GM18951 (cell line): ENCODE results near the gene KIF26A.

Experiments
- POLR2A ChIP-seq: IDR thresholded peaks from 4 replicates; pipeline ENCODE4 v1.6.1; 2011; ENCODE audit warnings: mild to moderate bottlenecking; ENCODE audit not compliant: insufficient read length, insufficient read depth; ENCODE audit errors: extremely low read depth
- in situ Hi-C: fragments of 300-500 bp; cut with MboI; formaldehyde crosslinking; loops from one replicate; pipeline ENCODE4 v1.12.0; 2022; ENCODE audit warnings: low sequenced_read_pairs, mixed read lengths, inconsistent platforms; ENCODE audit not compliant: unreplicated experiment

The KIF26A gene

GRCh38 chr14:104138098-104138717 lies at the start of gene KIF26A:
TSS of gene KIF26A (plus strand) at chr14:104138587. CDS start at chr14:104138723, 136 bp downstream.
- in situ Hi-C loops, result no loop called here

GRCh38 chr14:104090071-104090748 lies 48.2 kb upstream of the KIF26A start:
- TF ChIP-seq POLR2A, result no peak
- in situ Hi-C loops, result no loop called here

More at GRCh38 chr14:104138098-104138717, at the start of gene KIF26A:
- TF ChIP-seq POLR2A, result no peak

GRCh38 chr14:104091061-104091926 lies 47.1 kb upstream of the KIF26A start:
- no peak for TF ChIP-seq POLR2A
- in situ Hi-C loops, result no loop called here

- TF ChIP-seq POLR2A, result no peak
- in situ Hi-C loops, result no loop called here
Observed at GRCh38 chr14:104091927-104092771, 46.2 kb upstream of the KIF26A start.

GRCh38 chr14:104092931-104093365 lies 45.4 kb upstream of the KIF26A start:
- no peak for TF ChIP-seq POLR2A
- in situ Hi-C loops, result no loop called here

GRCh38 chr14:104093366-104094055 lies 44.9 kb upstream of the KIF26A start:
- in situ Hi-C loops, result no loop called here
- TF ChIP-seq POLR2A, result no peak

GRCh38 chr14:104094056-104094708 lies 44.2 kb upstream of the KIF26A start:
- no peak for TF ChIP-seq POLR2A
- in situ Hi-C loops, result no loop called here

GRCh38 chr14:104094709-104095425 lies 43.5 kb upstream of the KIF26A start:
- TF ChIP-seq POLR2A, result no peak
- in situ Hi-C loops, result no loop called here

GRCh38 chr14:104095426-104096310 lies 42.7 kb upstream of the KIF26A start:
- in situ Hi-C loops, result no loop called here
- no peak for TF ChIP-seq POLR2A

- in situ Hi-C loops, result no loop called here
- TF ChIP-seq POLR2A, result no peak
Observed at GRCh38 chr14:104096318-104096717, 42.1 kb upstream of the KIF26A start.
